ACC112 (cell line): ENCODE measurements around the gene TPPP2.

ENCODE experiments used
- H2AFZ ChIP-seq: fragments of 200-600 bp; sonication (generic); one replicate; pipeline ENCODE4 v1.6.0; 2017; ENCODE audit warnings: antibody characterized with exemption, low read length; ENCODE audit not compliant: unreplicated experiment
- H3K27ac ChIP-seq: fragments of 200-600 bp; sonication (generic); 2 replicates; pipeline ENCODE4 v1.5.1; 2014; ENCODE audit warnings: low read depth, mild to moderate bottlenecking, antibody characterized with exemption, low read length, moderate library complexity
- H3K27me3 ChIP-seq: fragments of 200-600 bp; sonication (generic); 2 replicates; pipeline ENCODE4 v1.6.1; 2014; ENCODE audit warnings: mild to moderate bottlenecking, antibody characterized with exemption, low read length, moderate library complexity, mixed read lengths; ENCODE audit not compliant: insufficient read depth
- H3K36me3 ChIP-seq: fragments of 200-600 bp; sonication (generic); 2 replicates; pipeline ENCODE4 v1.6.1; 2016; ENCODE audit warnings: mild to moderate bottlenecking, antibody characterized with exemption, low read length, moderate library complexity, mixed read lengths; ENCODE audit not compliant: insufficient read depth
- H3K4me1 ChIP-seq: fragments of 200-600 bp; sonication (generic); one replicate; pipeline ENCODE4 v1.6.1; 2016; ENCODE audit warnings: low read length, mixed read lengths; ENCODE audit not compliant: insufficient read depth, unreplicated experiment, control insufficient read depth
- H3K4me3 ChIP-seq: fragments of 200-600 bp; sonication (generic); 2 replicates; pipeline ENCODE4 v1.5.1; 2014; ENCODE audit warnings: mild to moderate bottlenecking, low read depth, low read length
- H3K79me2 ChIP-seq: fragments of 200-600 bp; sonication (generic); one replicate; pipeline ENCODE4 v1.6.0; 2016; ENCODE audit warnings: low read length; ENCODE audit not compliant: control insufficient read depth, unreplicated experiment, insufficient read depth

Gene TPPP2

GRCh38 chr14:21048638-21049037, 18.6 kb downstream of the TPPP2 start:
- Histone ChIP-seq H3K36me3 (no peaks in the 10 kb centered on the region), H3K27me3 (no peaks in the 10 kb centered on the region; the same call in 1 of the 2 replicates), H3K4me3 (no peak overlapping the region), H3K27ac (no peak overlapping the region), H3K79me2 (no peaks in the 10 kb centered on the region), H2AFZ (no peak overlapping the region), H3K4me1 (peaks cover 4% of the 10 kb centered on the region)

DNA sequence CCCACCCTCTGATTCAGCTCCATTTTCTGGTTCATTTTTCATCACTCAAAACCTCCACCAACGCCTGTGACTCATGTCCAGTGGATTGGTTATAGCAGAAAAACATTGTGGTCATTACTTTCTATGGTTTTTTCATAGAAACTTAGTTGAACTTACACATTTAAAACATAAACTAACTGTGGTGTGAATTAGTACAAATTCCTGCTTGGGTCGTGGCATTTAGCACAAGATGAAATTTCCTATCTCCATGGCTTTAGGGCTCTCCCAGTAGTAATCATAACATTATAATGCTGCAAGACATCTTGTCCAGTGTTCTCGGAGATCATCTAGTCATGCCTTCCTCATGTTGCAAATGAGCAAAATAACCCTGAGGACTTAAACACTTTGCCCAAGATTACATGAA, 19.3 kb downstream of the TPPP2 start:
- Histone ChIP-seq H3K27me3 (no peaks in the 10 kb centered on the region; the same call in 1 of the 2 replicates), H3K79me2 (no peaks in the 10 kb centered on the region), H3K36me3 (no peaks in the 10 kb centered on the region), H2AFZ (no peak overlapping the region), H3K4me3 (no peak overlapping the region), H3K4me1 (peaks cover 4% of the 10 kb centered on the region), H3K27ac (no peak overlapping the region)

DNA sequence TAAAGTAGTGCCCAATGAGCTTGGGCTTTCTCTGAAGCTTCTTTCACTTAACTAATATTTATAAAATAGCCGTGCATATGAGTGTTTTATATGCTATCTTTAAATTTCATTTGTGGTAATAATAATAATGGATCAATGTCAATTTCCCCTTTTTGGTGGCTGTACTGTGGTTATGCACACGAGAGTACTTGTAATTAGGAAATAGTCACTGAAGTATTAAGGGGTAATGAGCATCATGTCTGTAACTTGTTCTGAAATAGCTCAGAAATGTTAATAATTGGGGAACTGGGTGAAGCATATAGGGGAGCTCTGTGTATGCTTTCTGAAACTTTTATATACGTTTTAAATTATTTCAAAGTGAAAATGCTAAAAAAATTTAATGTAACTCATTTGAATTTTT, 20.6 kb downstream of the TPPP2 start:
- no peak overlapping the region for H2AFZ ChIP-seq
- H3K36me3 ChIP-seq = no peaks in the 10 kb centered on the region
- no peak overlapping the region for H3K4me3 ChIP-seq
- H3K79me2 ChIP-seq = no peaks in the 10 kb centered on the region
- H3K27me3 ChIP-seq = no peaks in the 10 kb centered on the region; the same call in 1 of the 2 replicates
- no peak overlapping the region for H3K27ac ChIP-seq
- H3K4me1 ChIP-seq = peaks cover 4% of the 10 kb centered on the region

DNA sequence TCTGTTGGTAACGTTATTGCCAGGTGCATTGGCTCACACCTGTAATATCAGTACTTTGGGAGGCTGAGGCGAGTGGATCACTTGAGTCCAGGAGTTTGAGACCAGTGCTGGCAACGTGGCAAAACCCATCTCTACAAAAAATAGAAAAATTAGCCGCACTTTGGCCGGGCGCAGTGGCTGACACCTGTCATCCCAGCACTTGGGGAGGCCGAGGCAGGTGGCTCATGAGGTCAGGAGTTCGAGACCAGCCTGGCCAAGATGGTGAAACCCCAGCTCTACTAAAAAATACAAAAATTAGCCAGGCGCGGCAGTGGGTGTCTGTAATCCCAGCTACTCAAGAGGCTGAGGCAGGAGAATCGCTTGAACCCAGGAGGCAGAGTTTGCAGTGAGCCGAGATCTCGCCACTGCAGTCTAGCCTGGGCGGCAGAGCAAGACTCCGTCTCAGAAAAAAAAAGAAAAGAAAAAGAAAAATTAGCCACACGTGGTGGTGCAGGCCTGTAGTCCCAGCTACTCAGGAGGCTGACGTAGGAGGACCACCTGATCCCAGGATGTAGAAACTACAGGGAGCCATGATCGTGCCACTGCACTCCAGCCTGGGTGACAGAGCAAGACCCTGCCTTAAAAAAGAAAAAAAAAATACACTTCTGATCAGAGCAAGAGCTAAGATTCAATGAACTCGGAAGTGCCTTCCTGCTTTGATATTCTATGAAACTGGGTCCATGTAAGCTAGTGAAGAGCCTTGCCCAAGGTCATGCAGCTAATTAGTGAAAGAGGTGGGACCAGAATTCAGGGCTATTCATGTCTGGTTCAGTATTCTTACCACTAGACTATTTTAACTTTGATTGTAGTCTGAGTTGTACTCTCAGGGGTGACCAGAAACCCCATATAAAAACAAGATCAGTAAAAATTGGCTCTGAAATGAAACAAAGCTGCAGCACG, 23.4 kb downstream of the TPPP2 start:
- Histone ChIP-seq H3K36me3 (no peaks in the 10 kb centered on the region), H3K27me3 (no peaks in the 10 kb centered on the region; the same call in 1 of the 2 replicates)

GRCh38 chr14:21054123-21054767, 24.2 kb downstream of the TPPP2 start:
- Histone ChIP-seq H3K27ac (no peak overlapping the region), H3K79me2 (no peaks in the 10 kb centered on the region), H3K36me3 (no peaks in the 10 kb centered on the region), H3K27me3 (no peaks in the 10 kb centered on the region; the same call in 1 of the 2 replicates), H2AFZ (no peak overlapping the region), H3K4me3 (no peak overlapping the region), H3K4me1 (peaks cover 3% of the 10 kb centered on the region)

More for the DNA sequence above, 23.4 kb downstream of the TPPP2 start:
- Histone ChIP-seq H3K79me2 (no peaks in the 10 kb centered on the region), H3K27ac (no peak overlapping the region), H3K4me1 (peaks cover 4% of the 10 kb centered on the region), H3K4me3 (no peak overlapping the region), H2AFZ (no peak overlapping the region)

DNA sequence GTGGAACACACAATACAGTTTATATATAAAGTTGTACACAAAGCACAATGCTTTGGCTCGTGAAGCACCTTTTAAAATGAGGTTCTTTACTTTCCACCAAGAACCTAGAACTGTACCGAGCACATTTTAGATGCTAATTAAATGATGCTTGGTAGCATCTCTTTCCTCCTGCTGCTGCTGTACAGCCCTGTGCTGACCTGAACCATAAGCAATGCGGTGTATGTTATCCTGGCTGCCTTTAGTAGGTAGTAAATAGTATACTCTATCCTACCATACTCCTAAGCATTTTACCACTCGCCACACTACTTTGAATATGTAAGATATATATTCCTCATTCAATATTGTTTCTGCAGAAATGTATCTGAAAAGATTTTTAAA, 24.7 kb downstream of the TPPP2 start:
- no peak overlapping the region for H3K27ac ChIP-seq
- H3K36me3 ChIP-seq = no peaks in the 10 kb centered on the region
- H3K79me2 ChIP-seq = no peaks in the 10 kb centered on the region

DNA sequence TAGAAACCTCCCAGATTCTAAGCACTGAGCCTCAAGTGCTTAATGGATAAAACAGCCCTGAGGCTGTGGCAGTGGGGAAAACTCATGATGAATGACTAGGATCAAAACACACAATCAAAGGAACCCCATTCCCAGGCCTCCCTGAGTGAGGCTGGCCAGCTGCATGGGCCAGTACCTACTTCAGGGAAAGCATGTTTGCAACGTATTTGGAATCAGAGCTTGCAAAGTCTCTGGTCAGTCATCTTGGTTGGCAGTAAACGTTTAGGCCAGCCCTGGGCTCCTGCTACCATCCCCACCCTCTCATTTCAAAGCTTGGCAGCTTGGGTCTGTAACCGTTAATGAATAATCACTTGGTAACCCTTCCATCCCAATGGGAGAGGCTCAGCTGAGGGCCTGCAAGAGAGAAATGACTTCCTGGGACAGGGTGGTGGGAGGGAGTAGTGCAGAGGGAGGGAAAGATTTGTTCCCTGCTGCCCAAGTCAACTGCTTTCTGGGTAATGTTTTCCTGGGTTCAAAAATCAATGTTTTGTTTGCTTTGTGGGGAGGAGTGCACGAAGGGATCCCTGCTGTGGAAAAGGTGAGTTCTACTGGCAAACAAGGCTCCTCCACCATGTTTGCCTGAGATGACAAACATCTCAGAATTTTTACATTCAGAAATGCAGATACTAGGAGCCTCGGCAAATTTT, 25.6 kb downstream of the TPPP2 start:
- Histone ChIP-seq H3K79me2 (no peaks in the 10 kb centered on the region), H3K4me1 (no peaks in the 10 kb centered on the region), H2AFZ (no peak overlapping the region), H3K36me3 (no peaks in the 10 kb centered on the region), H3K27me3 (no peaks in the 10 kb centered on the region; the same call in 1 of the 2 replicates), H3K27ac (no peak overlapping the region), H3K4me3 (no peak overlapping the region)

More for the DNA sequence above, 24.7 kb downstream of the TPPP2 start:
- H3K27me3 ChIP-seq = no peaks in the 10 kb centered on the region; the same call in 1 of the 2 replicates
- H3K4me3 ChIP-seq = no peak overlapping the region
- H3K4me1 ChIP-seq = no peaks in the 10 kb centered on the region
- H2AFZ ChIP-seq = no peak overlapping the region

- Histone ChIP-seq H3K79me2 (no peaks in the 10 kb centered on the region), H2AFZ (no peak overlapping the region), H3K36me3 (no peaks in the 10 kb centered on the region)
Measured at GRCh38 chr14:21056520-21057163, 26.6 kb downstream of the TPPP2 start.

DNA sequence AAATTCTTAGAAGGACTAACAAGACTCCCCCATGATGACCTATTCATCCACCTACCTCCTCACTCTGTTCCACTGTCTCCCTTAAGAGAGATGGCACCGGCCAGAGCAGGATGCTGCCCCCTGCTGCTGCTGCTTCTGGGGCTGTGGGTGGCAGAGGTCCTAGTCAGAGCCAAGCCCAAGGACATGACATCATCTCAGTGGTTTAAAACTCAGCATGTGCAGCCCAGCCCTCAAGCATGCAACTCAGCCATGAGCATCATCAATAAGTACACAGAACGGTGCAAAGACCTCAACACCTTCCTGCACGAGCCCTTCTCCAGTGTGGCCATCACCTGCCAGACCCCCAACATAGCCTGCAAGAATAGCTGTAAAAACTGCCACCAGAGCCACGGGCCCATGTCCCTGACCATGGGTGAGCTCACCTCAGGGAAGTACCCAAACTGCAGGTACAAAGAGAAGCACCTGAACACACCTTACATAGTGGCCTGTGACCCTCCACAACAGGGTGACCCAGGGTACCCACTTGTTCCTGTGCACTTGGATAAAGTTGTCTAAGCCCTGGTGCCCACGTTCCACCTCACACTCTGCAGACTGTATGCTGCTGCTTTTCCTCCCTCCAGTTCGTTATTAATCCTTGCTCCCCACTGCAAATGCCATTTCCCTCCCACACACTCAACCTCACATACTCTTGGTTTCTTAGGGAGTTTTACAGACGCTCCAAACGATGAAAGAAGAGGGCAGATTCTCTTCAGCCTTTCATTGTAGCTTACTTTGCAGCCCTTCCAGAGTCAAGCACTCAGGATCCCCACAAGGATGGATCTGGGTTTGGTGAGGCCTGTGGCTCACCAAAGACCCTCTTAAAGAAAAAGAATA, 28.0 kb downstream of the TPPP2 start, which contains the start of gene RNASE8:
Gene RNASE8 (plus strand): TSS at position 20 of the 873 bp plus-strand sequence. CDS start 71 bp downstream, at position 91.
- H3K27me3 ChIP-seq = peaks cover 8% of the 10 kb centered on the region; the same call in 1 of the 2 replicates
- H3K36me3 ChIP-seq = no peaks in the 10 kb centered on the region
- no peaks in the 10 kb centered on the region for H3K79me2 ChIP-seq
- peaks cover 2% of the 10 kb centered on the region for H3K4me1 ChIP-seq
- no peak within 1 kb of the TSS for H3K4me3 ChIP-seq
- no peak within 1 kb of the TSS for H2AFZ ChIP-seq
- no peak within 1 kb of the TSS for H3K27ac ChIP-seq

More at GRCh38 chr14:21056520-21057163, 26.6 kb downstream of the TPPP2 start:
- H3K4me3 ChIP-seq = no peak overlapping the region
- no peak overlapping the region for H3K27ac ChIP-seq
- H3K4me1 ChIP-seq = no peaks in the 10 kb centered on the region
- peaks cover 8% of the 10 kb centered on the region for H3K27me3 ChIP-seq
